HG02763 (cell line): ENCODE results near the gene ANKRD13C.
"Not testable (repeated sequence)": the region's sequence is repeated elsewhere in the genome, so short reads cannot be mapped to it uniquely, and the experiment has no call there.

Source experiments
- ATAC-seq: cut with Tn5 transposase; IDR thresholded peaks from one replicate; pipeline ENCODE4 v1.9.1; 2021; ENCODE audit warnings: mild to moderate bottlenecking, moderate library complexity; ENCODE audit not compliant: unreplicated experiment

ANKRD13C gene, protein sequence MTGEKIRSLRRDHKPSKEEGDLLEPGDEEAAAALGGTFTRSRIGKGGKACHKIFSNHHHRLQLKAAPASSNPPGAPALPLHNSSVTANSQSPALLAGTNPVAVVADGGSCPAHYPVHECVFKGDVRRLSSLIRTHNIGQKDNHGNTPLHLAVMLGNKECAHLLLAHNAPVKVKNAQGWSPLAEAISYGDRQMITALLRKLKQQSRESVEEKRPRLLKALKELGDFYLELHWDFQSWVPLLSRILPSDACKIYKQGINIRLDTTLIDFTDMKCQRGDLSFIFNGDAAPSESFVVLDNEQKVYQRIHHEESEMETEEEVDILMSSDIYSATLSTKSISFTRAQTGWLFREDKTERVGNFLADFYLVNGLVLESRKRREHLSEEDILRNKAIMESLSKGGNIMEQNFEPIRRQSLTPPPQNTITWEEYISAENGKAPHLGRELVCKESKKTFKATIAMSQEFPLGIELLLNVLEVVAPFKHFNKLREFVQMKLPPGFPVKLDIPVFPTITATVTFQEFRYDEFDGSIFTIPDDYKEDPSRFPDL

DNA sequence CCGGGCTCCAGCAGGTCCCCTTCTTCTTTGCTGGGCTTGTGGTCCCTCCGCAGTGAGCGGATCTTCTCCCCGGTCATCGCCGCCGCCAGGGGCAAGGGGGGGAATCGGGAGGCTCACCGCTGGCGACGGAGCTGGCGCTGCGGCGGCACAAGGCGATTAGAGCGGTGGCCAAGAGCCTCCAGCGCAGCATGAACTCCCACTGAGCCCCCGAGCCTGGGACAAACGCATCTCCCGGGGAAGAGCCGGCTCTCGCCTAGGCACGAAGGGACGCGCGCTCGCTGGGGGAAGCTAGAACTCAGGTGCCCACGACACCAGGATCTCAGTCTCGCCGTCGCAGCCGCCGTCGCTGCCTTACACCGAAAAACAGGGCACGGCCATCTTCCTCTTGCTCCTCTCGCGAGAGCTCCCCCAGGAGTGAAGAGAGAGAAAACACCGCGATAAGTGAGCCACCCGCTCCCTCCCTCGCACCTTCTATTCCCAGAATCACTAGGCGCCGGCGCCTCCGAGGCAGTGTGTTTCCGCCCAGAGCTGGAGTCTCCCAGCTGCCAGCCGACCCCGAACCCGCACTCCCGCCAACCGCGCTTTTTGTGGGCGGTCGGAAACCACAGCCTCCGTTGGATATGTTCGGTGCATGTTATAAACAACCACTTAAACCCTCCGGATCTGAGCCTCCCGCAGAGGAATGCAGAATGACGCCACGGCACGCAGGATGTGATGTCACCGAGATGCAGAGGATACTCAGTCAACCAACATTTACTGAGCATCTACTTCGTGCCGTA, at the start of gene ANKRD13C:
Gene ANKRD13C (minus strand): TSS at position 391 of the 779 bp plus-strand sequence. CDS start 314 bp downstream, at position 77.
- peak; percentile 93 for ATAC-seq

DNA sequence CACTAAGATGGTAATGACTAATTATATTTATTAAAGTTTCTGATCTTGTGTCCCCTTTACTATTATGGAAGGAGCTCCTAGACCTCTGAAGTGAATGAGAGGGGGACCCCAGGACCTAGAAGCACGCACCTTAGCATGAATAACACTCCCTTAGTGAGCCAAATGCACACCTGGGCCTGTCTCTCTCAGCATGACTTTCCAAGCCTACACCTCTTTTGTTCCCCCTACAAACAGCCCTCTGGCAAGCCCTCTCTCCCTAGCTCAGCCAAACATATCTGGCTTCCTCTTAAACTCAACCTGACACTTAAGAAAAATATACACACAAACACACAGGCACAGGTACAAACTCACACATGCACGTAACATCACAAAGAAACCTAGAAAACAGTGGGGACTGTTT, 49.2 kb upstream of the ANKRD13C start:
- no peak for ATAC-seq

DNA sequence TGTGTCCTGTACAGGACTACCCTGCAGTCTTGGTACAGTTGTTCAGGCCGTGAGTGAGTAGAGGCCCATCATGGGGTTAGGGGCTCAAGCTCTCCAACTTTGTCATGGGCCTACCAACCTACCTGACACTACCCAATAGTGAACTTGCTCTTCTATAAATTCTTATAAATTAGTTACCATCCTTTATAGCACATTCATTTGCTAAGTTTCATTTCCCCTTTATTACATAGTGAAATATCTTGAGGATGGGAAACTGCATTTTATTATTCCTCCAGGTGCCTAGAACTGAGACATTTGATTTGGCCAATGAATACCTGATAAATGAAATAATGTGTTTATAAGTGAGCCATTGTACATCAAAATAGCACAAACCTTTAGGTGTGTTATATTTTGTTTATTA, 47.5 kb upstream of the ANKRD13C start:
- ATAC-seq = no peak

DNA sequence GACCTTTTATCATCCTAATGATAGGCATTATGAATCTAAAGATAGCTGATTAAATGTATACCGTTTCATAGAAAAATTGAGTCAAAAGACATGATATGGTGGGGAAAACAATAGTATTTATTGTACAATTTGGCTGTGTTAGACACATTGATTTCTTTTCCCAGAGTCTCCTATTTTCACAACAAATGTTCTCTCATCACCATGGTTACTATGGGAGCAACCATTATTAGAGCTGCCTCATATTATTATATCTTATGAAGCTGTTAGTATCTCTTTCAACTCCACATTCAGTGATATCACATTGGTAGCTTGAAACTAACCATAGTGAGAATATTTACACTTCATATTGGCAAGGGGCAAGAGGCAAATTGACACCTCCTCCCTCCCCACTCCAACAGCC, 45.8 kb upstream of the ANKRD13C start:
- no peak for ATAC-seq

DNA sequence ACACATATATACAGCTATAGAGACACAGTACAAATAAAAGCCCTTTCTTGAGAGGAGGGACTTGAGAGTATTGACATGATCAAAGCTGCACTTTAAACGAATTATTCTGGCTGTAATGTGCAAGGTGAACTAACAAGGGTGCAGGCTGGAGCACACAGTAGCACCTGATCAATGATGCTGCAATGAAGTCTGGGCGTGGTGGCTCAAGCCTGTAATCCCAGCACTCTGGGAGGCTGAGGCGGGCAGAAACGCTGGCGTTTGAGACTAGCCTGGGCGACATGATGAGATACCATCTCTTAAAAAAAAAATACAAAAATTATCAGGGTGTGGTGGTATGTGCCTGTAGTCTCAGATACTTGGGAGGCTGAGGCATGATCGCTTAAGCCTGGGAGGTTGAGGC, 42.5 kb upstream of the ANKRD13C start:
- ATAC-seq = no peak

DNA sequence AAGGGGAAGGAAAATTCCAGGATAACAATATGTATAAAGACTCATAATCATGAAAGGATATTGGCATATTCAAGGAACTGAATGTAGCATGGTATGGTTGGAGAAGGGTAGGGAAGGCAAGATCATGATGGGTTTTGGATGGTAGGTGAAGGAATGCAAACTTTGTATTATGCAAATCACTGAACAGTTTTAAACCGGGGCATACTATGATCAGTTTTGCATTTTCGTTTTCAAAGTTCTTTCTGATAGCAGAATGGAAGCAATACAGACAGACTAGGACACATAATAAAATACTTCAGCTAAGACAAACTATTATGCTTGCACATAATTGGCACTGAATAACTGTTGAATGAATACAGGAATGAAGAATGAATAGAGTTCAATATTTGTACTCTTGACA, 42.1 kb upstream of the ANKRD13C start:
- ATAC-seq = no peak

DNA sequence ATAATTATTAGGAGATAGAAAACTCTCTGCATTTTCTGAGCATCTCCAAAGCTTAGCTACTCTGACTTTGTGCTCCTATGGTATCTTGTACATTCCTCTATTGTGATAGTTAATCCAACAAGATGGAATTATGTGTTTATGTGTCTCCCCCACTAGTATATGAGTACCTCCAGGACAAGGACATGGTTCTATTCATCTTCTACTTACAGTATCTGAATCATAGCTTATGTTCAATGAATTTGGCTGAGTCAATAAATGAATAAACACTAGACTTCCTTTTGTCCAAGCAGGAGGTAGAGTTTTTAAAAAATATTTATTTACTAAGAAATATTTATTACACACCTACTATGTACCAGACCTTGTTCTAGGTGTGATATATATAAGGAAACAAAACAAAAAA, 38.1 kb upstream of the ANKRD13C start:
- no peak for ATAC-seq

DNA sequence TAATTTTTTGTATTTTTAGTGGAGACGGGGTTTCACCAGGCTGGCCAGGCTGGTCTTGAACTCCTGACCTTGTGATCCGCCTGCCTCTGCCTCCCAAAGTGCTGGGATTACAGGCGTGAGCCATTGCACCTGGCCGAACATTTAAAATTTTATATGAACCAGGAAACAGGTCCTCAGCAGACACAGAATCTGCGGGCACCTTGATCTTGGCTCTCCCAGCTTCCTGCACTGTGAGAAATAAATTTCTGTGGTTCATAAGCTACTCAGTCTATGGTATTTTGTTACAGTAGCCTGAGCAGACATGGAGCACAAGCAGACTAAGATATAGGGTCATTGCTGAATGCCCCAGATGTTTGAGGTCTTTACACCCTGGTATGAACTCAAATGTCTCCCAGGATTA, 33.0 kb upstream of the ANKRD13C start:
- no peak for ATAC-seq

DNA sequence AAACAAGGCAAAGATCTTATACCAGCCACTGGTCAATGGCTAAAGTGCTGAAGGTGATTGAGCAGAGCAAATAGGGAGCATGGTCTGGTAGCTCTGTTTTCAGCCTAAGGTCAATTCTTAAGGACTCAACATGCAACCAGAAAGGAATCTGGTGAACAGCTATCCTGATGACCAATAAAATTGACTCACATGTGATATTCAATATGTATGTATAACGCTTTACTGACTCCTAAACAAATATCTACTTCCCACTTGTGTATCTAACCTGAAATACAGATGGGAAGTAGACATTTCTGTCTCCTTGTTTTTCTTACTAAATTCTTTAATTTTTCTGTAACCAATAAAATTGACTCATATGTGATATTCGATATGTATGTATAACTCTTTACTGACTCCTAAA, 31.6 kb upstream of the ANKRD13C start:
- ATAC-seq = no peak

DNA sequence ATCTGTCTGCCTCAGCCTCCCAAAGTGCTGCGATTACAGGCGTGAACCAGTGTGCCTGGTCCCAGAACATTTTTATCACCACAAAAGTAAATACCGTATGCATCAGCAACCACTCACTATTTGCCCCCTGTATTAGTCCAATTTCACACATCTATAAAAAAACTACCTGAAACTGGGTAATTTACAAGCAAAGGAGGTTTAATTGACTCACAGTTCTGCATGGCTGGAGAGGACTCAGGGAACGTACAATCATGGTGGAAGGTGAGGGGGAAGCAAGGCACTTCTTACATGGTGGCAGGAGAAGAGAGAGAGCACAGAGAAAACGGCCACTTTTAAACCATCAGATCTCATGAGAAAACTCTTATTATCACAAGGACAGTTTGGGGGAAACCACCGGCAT, 31.0 kb upstream of the ANKRD13C start:
- ATAC-seq = no peak

DNA sequence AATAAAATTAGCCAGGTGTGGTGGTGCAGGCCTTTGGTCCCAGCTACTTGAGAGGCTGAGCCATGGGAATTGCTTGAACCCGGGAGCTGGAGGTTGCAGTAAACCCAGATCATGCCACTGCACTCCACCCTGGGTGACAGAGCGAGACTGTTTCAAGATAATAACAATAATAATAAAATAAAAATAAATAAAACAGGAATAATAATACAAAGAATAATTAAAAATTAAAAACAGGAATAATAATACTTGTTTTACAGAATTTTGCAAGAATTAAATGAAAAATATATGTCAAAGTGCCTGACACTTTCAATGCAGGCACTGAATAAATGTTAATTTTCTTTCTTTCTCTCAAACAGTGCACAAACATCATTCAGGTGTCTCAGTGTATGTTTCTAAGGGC, 30.0 kb upstream of the ANKRD13C start:
- ATAC-seq = no peak

DNA sequence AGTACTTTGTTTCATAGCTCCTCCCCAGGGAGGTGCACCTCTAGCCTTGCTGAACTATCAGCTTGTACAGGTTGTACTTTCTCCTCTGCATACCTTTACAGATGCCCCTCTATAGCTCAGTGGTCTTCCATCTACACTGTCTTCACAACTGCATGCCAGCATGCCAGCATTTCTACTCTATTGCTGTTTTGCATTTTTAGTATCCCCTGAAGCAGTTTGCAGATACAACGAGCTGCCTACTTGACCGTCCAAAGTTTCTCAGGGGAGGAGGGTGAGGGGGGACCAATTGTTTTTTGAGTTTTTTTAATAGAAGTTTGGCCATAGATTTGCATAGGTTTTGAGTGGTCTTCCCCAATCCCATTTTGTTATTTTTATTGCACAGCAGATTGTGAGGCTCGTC, 29.0 kb upstream of the ANKRD13C start:
- no peak for ATAC-seq

DNA sequence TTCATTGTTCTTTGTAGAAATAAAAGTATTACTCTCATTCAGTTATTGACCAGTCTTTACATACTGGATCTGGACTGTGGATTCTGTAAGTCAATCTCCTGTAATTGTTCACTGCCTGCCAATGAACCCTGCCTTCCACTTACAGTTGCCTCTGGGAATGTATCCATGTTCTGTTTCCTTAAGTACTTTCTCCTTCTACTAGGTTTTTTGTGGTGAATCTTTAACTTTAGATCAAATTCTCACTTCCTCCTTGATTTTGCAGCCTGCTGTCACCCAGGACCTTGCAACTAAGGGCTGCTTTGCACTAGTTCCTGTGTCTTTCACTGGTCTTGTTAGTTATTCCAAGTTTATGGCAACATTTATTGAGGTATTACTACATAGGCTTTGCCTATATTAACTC, 28.2 kb upstream of the ANKRD13C start:
- ATAC-seq = peak; percentile 73

DNA sequence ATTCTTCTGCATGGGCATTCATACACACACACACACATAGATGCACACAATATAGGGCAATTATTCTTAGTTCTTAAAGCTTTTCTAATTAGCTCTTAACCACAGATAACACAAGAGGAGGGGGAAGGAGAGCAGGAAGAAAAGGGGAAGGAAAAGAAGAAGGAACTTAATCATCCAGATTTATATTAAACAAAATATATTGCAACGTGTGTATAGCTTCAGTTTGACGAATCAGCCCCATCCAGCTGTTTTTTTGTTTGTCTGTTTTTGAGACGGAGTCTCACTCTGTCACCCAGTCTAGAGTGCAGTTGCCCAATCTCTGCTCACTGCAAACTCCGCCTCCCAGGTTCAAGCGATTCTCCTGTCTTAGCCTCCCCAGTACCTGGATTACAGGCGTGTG, 21.7 kb upstream of the ANKRD13C start:
- ATAC-seq = no peak

DNA sequence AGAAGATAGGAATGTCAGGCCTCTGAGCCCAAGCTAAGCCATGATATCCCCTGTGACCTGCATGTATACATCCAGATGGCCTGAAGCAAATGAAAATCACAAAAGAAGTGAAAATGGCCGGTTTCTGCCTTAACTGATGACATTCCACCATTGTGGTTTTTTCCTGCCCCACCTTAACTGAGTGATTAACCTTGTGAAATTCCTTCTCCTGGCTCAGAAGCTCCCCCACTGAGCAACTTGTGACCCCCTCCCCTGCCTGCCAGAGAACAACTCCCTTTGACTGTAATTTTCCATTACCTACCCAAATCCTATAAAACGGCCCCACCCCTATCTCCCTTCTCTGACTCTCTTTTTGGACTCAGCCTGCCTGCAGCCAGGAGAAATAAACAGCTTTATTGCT, 19.1 kb upstream of the ANKRD13C start:
- not testable (repeated sequence) for ATAC-seq

DNA sequence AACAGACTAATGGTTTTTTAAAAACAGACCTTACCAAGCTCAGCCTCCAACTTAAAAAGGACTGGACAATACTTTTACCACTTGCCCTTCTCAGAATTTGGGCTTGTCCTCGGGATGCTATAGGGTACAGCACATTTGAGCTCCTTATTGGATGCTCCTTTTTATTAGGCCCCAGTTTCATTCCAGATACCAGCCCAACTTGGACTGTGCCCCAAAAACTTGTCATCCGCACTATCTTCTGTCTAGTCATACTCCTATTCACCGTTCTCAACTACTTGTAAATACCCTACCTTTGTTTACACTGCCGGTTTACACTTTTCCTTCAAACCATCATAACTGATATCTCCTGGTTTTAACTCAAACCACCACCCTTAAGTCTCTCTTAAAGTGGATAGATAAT, 17.9 kb upstream of the ANKRD13C start:
- no peak for ATAC-seq

DNA sequence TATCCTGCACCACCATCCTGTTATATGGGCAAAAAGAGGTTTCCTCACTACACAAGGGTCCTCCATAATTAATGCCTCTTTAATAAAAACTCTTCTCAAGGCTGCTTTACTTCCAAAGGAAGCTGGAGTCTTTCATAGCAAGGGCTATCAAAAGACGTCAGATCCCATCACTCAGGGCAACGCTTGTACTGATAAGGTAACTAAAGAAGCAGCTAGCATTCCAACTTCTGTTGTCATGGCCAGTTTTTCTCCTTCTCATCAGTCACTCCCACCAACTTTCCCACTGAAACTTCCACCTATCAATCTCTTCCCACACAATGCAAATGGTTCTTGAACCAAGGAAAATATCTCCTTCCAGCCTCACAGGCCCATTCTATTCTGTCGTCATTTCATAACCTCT, 17.1 kb upstream of the ANKRD13C start:
- ATAC-seq = not testable (repeated sequence)

DNA sequence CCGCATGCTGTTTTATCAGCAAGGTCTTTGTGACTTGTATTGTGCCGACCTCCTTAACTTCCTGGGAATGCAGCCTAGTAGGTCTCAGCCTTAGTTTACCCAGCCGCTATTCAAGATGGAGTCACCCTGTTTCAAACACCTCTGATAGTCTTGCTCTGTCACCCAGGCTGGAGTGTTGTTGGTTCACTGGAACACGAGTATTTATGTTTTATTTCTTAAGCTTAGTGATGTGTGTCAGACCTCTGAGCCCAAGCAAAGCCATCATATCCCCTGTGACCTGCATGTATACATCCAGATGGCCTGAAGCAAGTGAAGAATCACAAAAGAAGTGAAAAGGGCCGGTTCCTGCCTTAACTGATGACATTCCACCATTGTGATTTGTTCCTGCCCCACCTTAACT, 12.9 kb upstream of the ANKRD13C start:
- not testable (repeated sequence) for ATAC-seq

DNA sequence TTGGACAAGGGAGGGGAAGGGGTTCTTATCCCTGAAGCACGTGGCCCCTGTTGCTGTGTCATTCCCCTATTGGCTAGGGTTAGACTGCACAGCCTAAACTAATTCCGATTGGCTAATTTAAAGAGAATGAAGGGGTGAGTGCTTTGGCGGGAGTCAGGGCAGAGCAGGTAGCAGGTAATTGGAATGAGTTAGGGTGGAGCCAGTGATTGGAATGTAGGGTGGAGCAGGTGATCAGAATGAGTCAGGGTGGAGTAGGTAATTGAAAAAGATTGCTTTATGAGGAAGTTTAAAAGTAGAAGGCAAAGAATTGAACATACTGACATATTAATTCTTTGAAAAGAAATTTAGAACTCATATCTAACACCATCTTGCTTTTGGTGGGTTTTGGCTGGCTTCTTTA, 12.5 kb upstream of the ANKRD13C start:
- ATAC-seq = not testable (repeated sequence)

DNA sequence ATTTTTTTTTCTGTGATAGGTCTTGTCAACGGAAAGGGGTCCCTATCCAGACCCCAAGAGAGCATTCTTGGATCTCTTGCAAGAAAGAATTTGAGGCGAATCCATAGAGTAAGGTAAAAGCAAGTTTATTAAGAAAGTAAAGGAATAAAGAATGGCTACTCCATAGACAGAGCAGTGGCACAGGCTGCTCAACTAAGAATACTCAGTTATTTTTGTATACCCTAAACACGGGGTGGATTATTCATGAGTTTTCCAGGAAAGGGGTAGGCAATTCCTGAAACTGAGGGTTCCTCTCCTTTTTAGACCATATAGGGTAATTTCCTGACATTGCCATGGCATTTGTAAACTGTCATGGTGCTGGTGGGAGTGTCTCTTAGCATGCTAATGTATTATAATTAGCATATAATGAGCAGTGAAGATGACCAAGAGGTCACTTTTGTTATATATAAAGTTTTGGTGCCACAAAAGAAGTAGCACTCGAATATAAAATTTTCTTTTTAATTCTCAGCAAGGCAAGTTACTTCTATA, 12.0 kb upstream of the ANKRD13C start:
- ATAC-seq = not testable (repeated sequence)

DNA sequence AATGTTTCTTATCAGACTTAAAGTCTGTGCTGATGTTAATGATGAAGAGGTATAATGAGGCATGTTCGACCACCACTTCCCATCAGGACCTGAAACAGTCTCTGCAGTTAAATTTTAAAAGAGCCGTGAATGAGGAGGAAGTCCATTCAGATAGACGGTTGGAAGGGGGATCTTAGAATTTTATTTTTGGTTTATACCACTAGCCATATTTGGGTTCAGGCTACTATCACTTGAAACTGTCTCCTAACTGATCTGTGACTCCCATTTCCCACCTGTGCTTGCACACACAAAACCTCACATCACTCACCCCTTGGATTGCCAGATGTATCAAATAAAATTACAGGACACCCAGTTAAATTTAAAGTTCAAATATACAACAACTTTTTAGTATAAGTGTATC, 9.9 kb upstream of the ANKRD13C start:
- no peak for ATAC-seq
